WI38 (cell line): ENCODE data around the gene COL16A1.
"Not testable (repeated sequence)": the region's sequence is repeated elsewhere in the genome, so short reads cannot be mapped to it uniquely, and the experiment has no call there.

Experiments
- H3K4me3 ChIP-seq: 2 replicates; pipeline ENCODE4 v1.5.1; 2011; ENCODE audit warnings: low read depth, mild to moderate bottlenecking, control low read depth, low read length
- CTCF ChIP-seq: IDR thresholded peaks from 2 replicates; pipeline ENCODE4 v1.5.1; 2012; ENCODE audit warnings: low read depth, mild to moderate bottlenecking, control low read depth, low read length

The COL16A1 gene

GRCh38 chr1:31715087-31715872 is 11.5 kb upstream of the COL16A1 start:
- peak; percentile 96 for TF ChIP-seq CTCF
- peak overlapping the region; percentile 46 for H3K4me3 ChIP-seq

GRCh38 chr1:31714442-31715086 is 10.7 kb upstream of the COL16A1 start:
- H3K4me3 ChIP-seq, result peak overlapping the region; percentile 46
- peak; percentile 57 for TF ChIP-seq CTCF

- no peak for TF ChIP-seq CTCF
- no peak overlapping the region for H3K4me3 ChIP-seq
Observed at GRCh38 chr1:31712630-31713029, 8.8 kb upstream of the COL16A1 start.

GRCh38 chr1:31712068-31712467 is 8.3 kb upstream of the COL16A1 start:
- no peak overlapping the region for H3K4me3 ChIP-seq
- TF ChIP-seq CTCF, result no peak

GRCh38 chr1:31708324-31708723 is 4.5 kb upstream of the COL16A1 start:
- TF ChIP-seq CTCF, result no peak
- H3K4me3 ChIP-seq, result no peak overlapping the region

- TF ChIP-seq CTCF, result no peak
- H3K4me3 ChIP-seq, result no peak overlapping the region
Observed at GRCh38 chr1:31707711-31708110, 3.9 kb upstream of the COL16A1 start.

GRCh38 chr1:31707059-31707600 is 3.3 kb upstream of the COL16A1 start:
- not testable (repeated sequence) for H3K4me3 ChIP-seq
